ENCODE data around the gene ITGAE.
"Not testable (repeated sequence)": the region's sequence is repeated elsewhere in the genome, so short reads cannot be mapped to it uniquely, and the experiment has no call there.

Gene ITGAE, protein sequence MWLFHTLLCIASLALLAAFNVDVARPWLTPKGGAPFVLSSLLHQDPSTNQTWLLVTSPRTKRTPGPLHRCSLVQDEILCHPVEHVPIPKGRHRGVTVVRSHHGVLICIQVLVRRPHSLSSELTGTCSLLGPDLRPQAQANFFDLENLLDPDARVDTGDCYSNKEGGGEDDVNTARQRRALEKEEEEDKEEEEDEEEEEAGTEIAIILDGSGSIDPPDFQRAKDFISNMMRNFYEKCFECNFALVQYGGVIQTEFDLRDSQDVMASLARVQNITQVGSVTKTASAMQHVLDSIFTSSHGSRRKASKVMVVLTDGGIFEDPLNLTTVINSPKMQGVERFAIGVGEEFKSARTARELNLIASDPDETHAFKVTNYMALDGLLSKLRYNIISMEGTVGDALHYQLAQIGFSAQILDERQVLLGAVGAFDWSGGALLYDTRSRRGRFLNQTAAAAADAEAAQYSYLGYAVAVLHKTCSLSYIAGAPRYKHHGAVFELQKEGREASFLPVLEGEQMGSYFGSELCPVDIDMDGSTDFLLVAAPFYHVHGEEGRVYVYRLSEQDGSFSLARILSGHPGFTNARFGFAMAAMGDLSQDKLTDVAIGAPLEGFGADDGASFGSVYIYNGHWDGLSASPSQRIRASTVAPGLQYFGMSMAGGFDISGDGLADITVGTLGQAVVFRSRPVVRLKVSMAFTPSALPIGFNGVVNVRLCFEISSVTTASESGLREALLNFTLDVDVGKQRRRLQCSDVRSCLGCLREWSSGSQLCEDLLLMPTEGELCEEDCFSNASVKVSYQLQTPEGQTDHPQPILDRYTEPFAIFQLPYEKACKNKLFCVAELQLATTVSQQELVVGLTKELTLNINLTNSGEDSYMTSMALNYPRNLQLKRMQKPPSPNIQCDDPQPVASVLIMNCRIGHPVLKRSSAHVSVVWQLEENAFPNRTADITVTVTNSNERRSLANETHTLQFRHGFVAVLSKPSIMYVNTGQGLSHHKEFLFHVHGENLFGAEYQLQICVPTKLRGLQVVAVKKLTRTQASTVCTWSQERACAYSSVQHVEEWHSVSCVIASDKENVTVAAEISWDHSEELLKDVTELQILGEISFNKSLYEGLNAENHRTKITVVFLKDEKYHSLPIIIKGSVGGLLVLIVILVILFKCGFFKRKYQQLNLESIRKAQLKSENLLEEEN

DNA sequence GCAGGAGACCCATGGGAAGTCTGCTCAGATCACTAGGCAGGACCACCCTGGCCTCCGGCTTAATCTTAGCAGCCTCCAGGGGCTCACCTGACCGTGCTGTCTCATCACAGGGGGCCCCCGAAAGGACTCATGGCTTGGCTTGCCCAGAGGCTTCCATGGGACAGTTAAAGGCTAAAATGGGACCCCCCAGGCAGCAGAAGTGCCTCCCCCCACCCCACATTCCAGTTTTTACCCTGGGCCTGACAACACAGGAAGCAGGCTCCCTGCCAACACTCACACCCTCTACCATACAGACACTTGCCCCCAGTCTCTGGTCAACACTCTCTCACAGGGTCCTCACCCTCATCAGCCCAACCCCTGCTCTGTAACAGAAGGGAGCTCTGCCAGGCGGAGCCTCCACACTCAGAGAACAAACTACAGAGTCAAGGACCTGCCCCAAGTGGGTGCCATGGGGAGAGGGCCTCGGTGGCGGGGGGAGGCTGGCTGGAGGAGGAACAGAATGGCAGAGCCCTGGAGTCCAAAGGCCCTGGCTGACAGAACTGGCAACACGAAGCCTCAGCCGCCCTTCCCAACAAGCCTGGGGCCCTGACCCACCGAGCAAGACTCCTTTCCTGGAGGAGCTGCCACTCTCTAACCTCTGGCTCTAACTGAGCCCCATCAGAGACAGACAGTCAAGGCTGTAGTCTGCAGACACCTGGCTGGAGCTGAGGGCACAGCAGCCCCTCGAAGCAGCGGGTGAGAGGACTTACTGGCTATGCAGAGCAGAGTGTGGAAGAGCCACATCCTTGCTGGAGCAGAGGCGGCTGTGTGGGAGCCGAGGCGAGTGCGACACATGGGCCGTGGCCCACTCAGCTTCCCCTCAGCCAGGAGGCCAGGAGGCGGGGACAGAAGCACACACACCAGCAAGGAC is at the start of gene ITGAE:
Gene ITGAE (minus strand): TSS at position 827 of the 910 bp plus-strand sequence. CDS start 44 bp downstream, at position 783.
- DNase-seq (ENCODE audit: low read depth, low spot score): no peak

DNA sequence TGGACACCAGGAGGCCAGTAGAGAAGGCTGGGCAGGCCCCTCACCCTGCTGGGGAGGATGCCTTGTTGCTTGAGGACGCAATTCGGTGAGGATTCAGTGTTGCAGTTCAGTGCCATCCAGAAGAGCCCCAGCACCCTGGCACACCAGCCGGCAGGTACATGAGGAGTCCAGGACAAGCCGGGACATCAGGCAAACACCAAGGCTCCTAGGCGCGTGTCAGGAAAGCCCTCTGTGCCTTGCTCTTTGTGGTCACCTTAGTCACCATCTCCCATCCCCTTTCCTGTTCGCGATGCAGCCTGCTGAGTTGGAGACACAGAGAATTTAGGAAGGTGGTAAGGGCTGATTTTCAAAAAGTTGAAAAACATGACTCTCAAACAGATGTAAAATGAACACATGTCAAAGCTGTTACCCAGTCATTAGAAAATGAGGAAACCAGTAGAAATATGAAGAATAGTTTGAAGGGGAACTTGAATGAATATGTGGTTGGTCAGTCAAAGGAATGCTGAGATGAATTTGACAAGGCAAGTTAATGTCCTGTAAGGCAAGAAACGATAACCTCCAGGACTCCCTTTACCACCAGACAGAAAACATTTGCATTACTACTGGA is 47.3 kb upstream of the ITGAE start:
- DNase-seq (ENCODE audit: low read depth, low spot score): no peak

DNA sequence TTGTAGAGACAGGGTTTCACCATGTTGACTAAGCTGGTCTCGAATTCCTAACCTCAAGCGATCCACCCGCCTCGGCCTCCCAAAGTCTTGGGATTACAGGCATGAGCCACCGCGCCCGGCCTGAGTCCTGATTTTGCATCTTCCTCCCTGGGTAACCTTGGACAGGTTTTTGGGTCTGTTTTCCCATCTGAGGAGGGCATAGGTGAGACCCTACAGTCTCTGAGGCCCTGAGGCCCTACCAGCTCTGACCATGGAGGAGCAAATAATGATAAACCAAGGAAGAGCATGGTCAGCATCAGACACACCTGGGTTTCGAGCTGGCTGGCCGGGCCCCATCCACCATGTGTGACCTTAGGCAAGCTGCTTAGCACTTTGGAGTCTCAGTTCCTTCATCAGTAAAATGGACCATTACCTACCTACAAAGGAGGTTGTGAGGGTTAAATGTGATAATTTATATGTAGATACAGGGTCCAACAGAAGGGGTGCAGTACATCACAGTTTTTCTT is 46.2 kb upstream of the ITGAE start:
- no peak for DNase-seq (ENCODE audit: low read depth, low spot score)

DNA sequence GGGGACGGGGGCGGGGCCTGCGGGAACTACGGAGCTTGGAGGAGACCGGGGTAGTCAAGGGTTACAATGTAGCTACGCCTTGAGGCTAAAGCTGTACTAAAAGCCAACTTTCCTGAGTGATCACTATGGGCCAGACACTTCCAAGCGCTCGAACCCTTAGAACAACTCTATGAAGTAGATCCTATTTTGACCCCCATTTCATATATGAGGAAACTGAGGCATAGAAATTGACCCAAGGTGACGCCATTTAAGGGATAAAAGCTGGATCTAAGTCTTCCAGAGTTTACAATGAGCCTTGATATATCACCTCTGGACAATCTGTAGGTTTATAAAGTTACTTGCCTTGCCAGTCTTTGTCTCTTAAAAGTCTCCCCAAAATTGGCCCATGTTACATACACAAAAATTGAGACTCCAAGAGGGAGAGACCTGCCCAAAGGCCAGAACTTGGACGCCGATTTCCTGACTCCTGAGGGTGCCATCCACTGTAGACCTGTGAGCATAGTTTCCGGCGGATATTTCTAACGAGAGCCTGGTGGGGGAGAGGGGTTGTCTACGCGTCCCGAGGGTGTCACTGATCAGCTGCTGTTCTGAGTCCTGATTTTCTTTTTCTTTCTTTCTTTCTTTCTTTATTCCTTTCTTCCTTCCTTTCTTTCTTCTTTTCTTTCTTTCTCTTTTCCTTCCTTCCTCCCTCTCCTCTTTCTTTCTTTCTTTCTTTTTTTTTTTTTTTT is 45.6 kb upstream of the ITGAE start:
- no peak for DNase-seq (ENCODE audit: low read depth, low spot score)

DNA sequence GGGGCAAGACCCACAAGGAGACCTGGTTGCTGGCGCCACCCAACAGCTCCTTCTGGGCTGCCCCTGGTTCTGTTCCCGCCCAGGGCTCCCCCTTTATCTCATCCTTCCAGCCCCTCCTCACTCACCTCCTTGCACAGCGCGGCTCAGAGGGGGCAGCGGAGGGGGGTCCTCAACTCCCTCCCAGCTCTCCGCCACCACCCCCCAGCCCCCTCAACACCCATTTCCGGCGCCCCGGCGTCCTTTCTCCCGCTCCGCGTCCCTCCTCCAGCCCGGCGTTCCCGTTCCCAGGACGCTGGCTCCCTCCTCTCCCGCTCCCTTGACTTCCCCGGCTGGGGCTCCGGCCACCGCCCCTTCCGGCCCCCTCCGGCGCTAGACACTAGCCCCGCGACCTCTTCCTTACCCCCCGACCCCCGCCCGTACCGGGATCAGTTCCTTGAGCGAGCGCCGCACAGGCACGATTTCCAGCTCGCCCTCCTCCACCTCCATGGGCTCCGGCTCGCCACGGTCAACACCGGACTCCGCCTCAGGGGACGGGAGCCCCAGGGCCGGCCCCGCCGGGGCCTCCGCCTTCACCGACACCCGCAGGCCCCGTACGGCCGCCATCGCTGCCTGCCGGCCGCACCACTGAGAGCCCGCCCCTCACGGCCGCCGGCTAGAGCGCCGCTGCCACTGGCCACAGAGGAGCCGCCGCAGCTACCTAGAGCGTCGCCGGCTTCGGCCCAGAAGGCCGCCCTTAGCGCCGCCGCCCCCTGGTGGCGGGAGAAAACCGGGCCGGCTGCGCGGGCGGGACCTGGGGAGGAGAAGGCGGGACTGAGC is 44.8 kb upstream of the ITGAE start, which contains the start of gene NCBP3:
Gene NCBP3 (minus strand): TSS at position 626 of the 816 bp plus-strand sequence. CDS start 23 bp downstream, at position 603.
- peak; percentile 87 for DNase-seq (ENCODE audit: low read depth, low spot score)

DNA sequence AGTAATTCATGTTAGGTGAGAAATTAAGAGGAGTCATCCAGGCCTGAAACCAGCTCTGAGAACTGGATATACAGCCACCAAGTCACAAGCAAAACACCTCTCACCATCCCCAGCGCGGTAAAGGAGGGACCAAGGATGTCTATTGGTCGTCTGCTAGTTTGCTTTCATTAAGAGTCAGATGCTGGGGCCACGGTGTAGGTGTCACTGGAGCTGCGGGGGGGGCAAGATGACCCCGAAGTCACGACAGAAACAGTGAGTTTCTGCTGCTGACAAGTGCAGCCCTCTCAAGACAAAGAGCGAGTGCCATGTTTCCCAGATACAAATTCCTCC is 44.3 kb upstream of the ITGAE start:
- DNase-seq (ENCODE audit: low read depth, low spot score): no peak

DNA sequence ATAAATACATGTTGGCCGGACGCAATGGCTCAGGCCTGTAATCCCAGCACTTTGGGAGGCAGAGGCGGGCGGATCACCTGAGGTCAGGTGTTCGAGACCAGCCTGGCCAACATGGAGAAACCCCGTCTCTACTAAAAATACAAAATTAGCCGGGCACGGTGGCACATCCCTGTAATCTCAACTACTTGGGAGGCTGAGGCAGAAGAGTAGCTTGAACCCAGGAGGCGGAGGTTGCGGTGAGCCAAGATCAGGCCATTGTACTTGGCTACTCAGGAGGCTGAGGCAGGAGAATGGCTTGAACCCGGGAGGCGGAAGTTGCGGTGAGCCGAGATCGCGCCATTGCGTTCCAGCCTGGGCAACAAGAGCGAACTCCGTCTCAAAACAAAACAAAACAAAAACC is 43.6 kb upstream of the ITGAE start:
- not testable (repeated sequence) for DNase-seq (ENCODE audit: low read depth, low spot score)

DNA sequence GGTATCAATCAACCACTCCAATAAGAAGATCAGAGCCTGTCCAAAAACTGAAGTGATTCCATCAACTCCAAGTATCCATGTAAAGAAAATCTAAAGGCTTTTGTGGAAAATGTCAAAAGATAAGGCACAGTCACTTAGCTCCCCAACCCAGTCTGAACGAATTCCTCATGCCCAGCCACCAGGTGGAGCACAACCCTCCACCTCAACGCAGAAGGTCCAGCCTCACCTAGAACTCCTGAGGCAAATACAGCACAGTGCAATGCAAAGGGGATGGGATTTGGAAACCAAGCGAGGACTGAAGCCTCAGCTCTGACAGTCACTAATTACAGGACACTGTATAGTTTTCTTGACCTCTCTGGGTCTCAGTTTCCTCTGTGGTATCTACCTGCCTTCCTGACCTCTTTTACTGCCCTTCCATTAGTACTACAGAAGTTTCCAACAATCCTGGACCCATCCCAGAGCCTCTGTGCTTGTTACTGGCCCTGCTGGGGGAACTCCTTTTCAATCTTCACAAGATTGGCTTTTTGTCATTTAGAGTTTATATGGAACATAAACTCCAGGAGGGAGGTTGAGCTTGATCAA is 43.0 kb upstream of the ITGAE start:
- DNase-seq (ENCODE audit: low read depth, low spot score): peak; percentile 11

DNA sequence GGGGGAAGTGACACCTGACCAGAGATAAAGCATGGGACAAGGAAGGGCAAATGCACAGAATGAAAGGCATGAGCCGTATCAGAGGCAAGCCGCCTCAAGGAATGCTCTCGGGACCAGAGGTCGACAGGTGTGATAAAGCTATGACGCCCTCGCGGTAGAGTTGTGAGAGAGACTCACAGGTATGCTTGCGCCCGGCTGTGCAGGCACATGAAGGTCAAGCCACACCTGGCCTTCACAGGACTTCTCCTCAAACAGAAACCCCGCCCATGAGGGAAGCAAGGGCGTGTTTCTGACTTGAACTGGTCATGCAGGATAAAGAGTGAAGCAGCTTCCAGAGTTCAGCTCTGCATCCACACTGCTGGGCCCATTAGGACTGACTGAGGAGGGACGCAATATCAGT is 37.2 kb upstream of the ITGAE start:
- no peak for DNase-seq (ENCODE audit: low read depth, low spot score)

DNA sequence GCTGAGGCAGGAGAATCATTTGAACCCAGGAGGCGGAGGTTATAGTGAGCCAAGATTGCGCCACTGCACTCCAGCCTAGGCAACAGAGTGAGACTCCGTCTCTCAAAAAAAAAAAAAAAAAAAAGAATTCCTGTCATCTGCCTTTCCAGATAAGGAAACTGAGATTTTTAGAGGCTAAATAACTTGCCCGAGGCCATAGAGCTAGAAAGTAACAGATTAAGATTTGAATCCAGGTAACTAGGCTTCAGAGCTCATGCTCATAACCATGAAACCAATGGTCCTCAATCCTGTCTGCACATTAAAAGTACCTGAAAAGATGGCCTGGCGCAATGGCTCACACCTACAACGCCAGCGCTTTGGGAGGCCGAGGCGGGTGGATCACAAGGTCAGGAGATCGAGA is 35.6 kb upstream of the ITGAE start:
- DNase-seq (ENCODE audit: low read depth, low spot score): no peak

DNA sequence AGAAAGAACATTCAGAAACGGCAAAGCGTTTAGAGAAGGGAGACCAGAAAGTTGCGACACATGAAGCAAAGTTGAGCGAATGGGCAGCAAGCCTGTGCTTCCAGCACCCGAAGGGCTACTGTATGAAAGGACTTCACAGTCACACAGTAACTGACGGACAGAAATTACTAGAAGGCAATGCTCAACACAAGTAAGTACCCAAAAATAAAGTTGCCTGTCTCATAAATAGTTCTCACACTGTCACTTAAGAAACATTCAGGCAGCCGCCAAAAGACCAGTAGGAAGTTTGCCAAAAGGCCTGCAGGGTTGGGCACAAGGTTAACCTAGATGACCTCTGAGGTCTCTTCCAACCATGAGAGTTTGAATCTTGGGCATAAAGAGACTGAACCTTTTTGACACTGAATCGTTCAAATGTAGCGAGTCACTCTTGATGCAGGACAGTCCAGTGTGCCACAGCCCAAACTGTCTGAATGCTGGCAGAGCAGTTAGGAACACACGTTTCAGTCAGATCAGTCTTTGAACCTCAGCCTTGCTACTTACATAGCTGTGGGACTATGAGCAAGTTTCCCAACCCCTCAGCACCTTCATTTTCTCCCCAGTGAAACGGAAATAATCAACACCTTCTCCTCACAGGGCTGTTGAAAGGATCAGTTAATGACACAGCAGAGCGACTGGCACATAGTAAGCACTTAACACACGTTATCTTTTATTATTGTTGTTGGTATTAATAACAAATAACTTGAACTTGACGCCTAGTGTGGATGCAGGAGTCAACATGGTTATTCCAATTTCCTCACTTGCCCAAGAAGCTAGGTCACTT is 34.6 kb upstream of the ITGAE start:
- no peak for DNase-seq (ENCODE audit: low read depth, low spot score)

DNA sequence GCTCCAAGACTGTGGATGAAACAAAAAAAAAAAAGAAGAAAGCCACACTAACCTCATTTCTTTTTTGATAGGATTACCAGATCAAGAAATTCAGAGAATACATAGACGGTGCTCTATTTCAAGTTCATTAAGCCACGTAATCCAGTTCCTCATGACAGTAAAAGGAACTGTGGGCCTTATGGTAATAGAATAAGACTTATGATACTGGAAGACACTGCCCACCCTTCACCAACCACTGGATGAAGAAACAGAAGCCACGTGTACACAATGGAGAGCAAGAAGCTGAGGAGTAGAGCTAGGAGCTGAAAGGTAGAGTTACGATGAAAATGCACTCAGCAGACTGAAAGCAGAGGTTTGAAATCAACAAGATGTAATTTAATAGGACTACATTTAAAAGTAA is 33.8 kb upstream of the ITGAE start:
- no peak for DNase-seq (ENCODE audit: low read depth, low spot score)

DNA sequence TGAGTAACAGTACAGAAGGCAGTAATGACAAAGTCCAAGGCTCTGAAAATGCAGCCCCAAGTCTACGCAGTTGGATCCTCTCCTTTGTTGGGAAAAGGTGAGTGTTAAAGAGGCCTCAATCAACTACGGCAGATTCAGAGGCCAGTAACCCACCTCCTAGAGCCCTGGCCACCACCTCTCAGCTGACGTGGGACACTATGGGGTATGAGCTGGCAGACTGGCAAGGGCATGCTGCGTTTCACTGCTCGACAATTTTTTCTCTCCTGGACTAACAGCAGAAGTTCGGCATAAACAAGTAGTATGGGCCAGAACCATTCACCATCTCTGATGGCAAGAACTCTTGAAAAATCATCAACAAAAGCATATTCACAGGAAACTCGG is 27.9 kb upstream of the ITGAE start:
- no peak for DNase-seq (ENCODE audit: low read depth, low spot score)

DNA sequence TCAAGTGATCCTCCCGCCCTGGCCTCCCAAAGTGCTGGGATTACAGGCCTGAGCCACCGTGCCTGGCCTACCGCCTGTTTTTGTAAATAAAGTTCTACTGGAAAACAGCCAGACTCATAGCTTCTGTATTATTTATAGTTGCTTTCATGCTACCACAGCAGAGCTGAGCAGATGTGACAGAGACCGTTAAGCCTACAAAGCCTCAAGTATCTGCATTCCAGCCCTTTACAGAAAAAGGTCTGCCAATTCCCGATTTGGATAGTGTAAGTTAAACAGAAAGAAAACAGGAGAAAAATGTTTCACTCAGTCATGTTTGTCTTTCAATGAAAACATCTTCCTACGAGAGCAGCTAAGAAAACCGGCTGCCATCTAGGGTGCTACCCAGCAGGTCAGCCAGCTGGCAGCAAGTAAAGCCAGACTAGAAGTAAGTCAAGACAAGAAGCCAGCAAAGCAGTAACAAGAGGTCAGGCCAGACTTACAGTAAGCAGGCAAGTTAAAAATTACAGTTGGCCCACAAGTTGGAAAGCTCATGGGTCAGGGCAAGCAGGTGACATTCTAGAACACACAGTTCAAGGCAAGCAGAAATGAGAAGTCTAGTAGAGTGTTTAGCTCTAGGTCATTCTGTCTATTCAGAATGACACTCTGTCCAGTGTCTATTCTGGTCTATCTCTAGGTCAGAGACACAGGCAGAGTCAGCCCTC is 27.3 kb upstream of the ITGAE start:
- no peak for DNase-seq (ENCODE audit: low read depth, low spot score)

DNA sequence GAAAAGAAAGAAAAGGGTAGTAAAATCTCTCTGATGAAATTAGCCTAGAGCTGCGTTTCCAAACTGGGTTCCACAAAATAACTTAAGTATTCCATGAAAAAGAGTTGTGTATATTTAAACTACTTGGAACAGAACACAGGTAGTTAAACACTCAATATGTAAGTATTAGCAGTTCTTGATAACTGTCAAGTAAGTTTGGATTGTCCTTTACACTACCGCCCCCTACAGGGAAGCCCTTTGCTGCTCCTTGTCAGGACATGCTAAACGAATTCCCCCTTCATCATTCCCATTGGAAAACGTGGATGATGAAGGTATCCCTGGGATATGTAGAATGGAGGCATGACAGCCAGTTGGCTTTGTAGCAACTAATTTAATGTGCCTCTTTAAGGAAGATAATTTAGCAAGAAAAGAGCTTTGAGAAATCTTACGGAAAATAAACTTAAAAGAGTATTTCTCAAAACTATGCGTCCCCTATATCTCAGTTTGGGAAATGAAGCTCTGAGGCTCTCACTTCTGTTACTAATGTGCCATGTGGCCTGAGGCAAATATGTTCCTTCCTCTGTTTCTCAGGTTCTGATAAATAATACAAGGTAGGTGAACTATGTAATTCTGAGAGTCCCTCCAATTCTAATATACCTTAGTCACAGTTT is 26.3 kb upstream of the ITGAE start:
- peak; percentile 54 for DNase-seq (ENCODE audit: low read depth, low spot score)

DNA sequence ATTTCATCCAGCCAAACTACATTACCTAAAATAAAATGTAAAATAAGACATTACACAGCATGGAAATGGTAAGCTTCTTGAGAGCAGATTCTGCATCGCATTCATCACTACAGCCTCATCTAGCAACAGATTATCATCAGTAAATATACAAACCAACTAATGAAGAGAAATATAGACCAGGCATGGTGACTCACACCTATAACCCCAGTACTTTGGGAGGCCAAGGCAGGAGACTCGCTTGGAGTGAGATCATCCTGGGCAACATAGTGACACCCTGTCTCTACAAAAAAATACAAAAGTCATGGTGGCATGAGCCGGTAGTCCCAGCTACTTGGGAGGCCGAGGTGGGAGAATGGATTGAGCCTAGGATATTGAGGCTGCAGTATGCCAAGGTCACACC is 25.2 kb upstream of the ITGAE start:
- DNase-seq (ENCODE audit: low read depth, low spot score): no peak

DNA sequence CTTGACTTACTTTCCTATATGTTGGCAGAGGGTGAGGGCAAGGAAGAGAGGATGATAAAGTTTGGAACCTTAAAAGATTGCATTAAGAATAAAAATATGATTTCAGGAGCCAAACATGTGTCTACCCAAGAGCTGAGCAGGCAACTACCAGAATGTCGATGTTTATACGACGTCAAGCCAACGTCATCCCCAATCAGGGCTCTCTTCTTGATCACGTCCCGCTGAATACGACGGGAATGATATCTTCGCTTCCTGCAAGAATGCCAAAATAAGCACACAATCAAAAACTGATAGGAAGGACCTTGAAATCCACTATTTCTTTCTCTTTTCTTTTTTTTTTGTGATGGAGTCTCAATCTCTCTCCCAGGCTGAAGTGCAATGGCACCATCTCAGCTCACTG is 20.1 kb upstream of the ITGAE start:
- DNase-seq (ENCODE audit: low read depth, low spot score): no peak
